ENCODE results near the gene CNTN4.
"Not testable (repeated sequence)": the region's sequence is repeated elsewhere in the genome, so short reads cannot be mapped to it uniquely, and the experiment has no call there.

The CNTN4 gene

GRCh38 chr3:2807514-2807913 lies 708.8 kb downstream of the CNTN4 start:
- no peak for DNase-seq (ENCODE audit: low read depth)

GRCh38 chr3:2810723-2811122 lies 712.1 kb downstream of the CNTN4 start:
- DNase-seq (ENCODE audit: low read depth): no peak

GRCh38 chr3:2819571-2819970 lies 720.9 kb downstream of the CNTN4 start:
- no peak for DNase-seq (ENCODE audit: low read depth)

GRCh38 chr3:2820982-2821381 lies 722.3 kb downstream of the CNTN4 start:
- not testable (repeated sequence) for DNase-seq (ENCODE audit: low read depth)

GRCh38 chr3:2822611-2823010 lies 723.9 kb downstream of the CNTN4 start:
- DNase-seq (ENCODE audit: low read depth): no peak

- DNase-seq (ENCODE audit: low read depth): no peak
These were observed 724.4 kb downstream of the CNTN4 start for GRCh38 chr3:2823031-2823430.

GRCh38 chr3:2823437-2824211 lies 725.0 kb downstream of the CNTN4 start:
- no peak for DNase-seq (ENCODE audit: low read depth)

GRCh38 chr3:2826036-2826435 lies 727.4 kb downstream of the CNTN4 start:
- DNase-seq (ENCODE audit: low read depth): no peak

- DNase-seq (ENCODE audit: low read depth): no peak
These were observed 727.8 kb downstream of the CNTN4 start for GRCh38 chr3:2826453-2826852.

GRCh38 chr3:2837239-2837638 lies 738.6 kb downstream of the CNTN4 start:
- DNase-seq (ENCODE audit: low read depth): no peak

- no peak for DNase-seq (ENCODE audit: low read depth)
These were observed 739.2 kb downstream of the CNTN4 start for GRCh38 chr3:2837910-2838309.

- DNase-seq (ENCODE audit: low read depth): no peak
These were observed 740.0 kb downstream of the CNTN4 start for GRCh38 chr3:2838546-2839157.

- DNase-seq (ENCODE audit: low read depth): no peak
These were observed 741.2 kb downstream of the CNTN4 start for GRCh38 chr3:2839876-2840275.

- DNase-seq (ENCODE audit: low read depth): no peak
These were observed 748.6 kb downstream of the CNTN4 start for GRCh38 chr3:2847062-2847841.

- DNase-seq (ENCODE audit: low read depth): no peak
These were observed 750.4 kb downstream of the CNTN4 start for GRCh38 chr3:2849092-2849491.

GRCh38 chr3:2850701-2851100 lies 752.0 kb downstream of the CNTN4 start:
- no peak for DNase-seq (ENCODE audit: low read depth)

GRCh38 chr3:2851361-2851760 lies 752.7 kb downstream of the CNTN4 start:
- DNase-seq (ENCODE audit: low read depth): no peak

- DNase-seq (ENCODE audit: low read depth): no peak
These were observed 753.2 kb downstream of the CNTN4 start for GRCh38 chr3:2851835-2852234.

- no peak for DNase-seq (ENCODE audit: low read depth)
These were observed 755.0 kb downstream of the CNTN4 start for GRCh38 chr3:2853651-2854050.

- no peak for DNase-seq (ENCODE audit: low read depth)
These were observed 757.8 kb downstream of the CNTN4 start for GRCh38 chr3:2856138-2857133.

- no peak for DNase-seq (ENCODE audit: low read depth)
These were observed 762.0 kb downstream of the CNTN4 start for GRCh38 chr3:2860626-2861025.

GRCh38 chr3:2861120-2861519 lies 762.5 kb downstream of the CNTN4 start:
- DNase-seq (ENCODE audit: low read depth): no peak
